ENCODE results near the gene UNC13A. TPM values are rescaled to one million over a fixed set of nuclear protein-coding genes. Genes with fewer than 3 reads are reported as not detected.

The UNC13A gene
- total and polyA plus RNA-seq, 2 of the 8 experiments (the other 6 are each of a cell fraction or from before 2014, with no cell fraction given) = 13.1 to 47.6 TPM

DNA sequence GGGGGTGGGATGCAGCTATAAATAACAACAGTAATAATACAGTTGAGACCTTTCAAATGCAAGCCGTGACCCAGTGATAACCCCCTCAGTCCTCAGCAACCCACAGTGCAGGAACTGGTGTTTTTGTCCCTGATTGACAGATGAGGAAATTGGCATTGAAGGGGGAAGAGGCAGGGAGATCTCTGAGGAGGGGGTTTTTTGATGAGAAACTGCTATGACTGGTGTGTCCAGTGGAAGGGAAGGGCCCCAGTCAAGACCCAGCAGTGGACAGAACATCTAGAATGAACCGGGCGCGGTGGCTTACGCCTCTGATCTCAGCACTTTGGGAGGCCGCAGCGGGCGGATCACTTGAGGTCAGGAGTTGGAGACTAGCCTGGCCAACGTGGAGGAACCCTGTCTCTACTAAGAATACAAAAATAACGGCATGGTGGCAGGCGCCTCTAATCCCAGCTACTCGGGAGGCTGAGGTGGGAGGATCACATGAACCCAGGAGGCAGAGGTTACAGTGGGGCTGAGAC lies 33.0 kb upstream of the UNC13A start:
- Histone ChIP-seq H2AK5ac (ENCODE audit: low read depth, low read length) (no peak overlapping the region), H3K4me3 (ENCODE audit: extremely low read depth in 1 of 4, insufficient read depth in 2 of 4, low read depth in 3 of 4, low read length in 4 of 4) (peak overlapping the region in 1 of 4 experiments; percentile 100; a peak in 1 of 8 replicates), H2BK15ac (ENCODE audit: low read length) (no peak overlapping the region), H2BK5ac (ENCODE audit: low read depth, low read length) (no peak overlapping the region), H2AFZ (ENCODE audit: low read length) (no peak overlapping the region), H2BK20ac (ENCODE audit: low read length) (no peak overlapping the region), H2BK120ac (replicated peaks; ENCODE audit: low read depth, low read length) (no peak overlapping the region), H3K36me3 (ENCODE audit: control insufficient read depth in 2 of 4, insufficient read depth in 4 of 4, low read length in 3 of 4) (peaks cover 8 to 24% (median 14%) of the 10 kb centered on the region in 4 experiments), H3K79me2 (ENCODE audit: control insufficient read depth in 1 of 2, insufficient read depth in 2 of 2, low read length in 2 of 2) (peaks cover 17 to 32% of the 10 kb centered on the region in 2 experiments), H3K9ac (replicated peaks in 1 of 4; ENCODE audit: extremely low read depth in 1 of 4, low read depth in 3 of 4, low read length in 3 of 4) (no peak overlapping the region), H3K23ac (ENCODE audit: insufficient read length) (no peak overlapping the region), H3K4ac (replicated peaks; ENCODE audit: insufficient read length, low read depth, low read length) (no peak overlapping the region), H3K56ac (replicated peaks; ENCODE audit: insufficient read length, low read depth, low read length) (no peak overlapping the region), H3K23me2 (ENCODE audit: low read depth, low read length) (peaks cover 9% of the 10 kb centered on the region; the same call in 1 of the 2 replicates), H4K8ac (ENCODE audit: extremely low read depth, insufficient read depth, low read length) (no peak overlapping the region), H3K79me1 (ENCODE audit: low read depth, low read length) (peaks cover 14% of the 10 kb centered on the region; the same call in 1 of the 2 replicates), H3K18ac (ENCODE audit: extremely low read depth, low read length) (no peak overlapping the region), H2BK12ac (ENCODE audit: low read depth, low read length) (no peak overlapping the region), H4K5ac (ENCODE audit: insufficient read length, low read depth, low read length) (no peak overlapping the region), H3K27ac (ENCODE audit: low read depth, low read length) (no peak overlapping the region), H3K14ac (ENCODE audit: insufficient read length) (no peak overlapping the region), H3K27me3 (replicated peaks in 1 of 4; ENCODE audit: control insufficient read depth in 3 of 4, extremely low read depth in 1 of 4, insufficient read depth in 3 of 4, low read length in 3 of 4) (no peaks in the 10 kb centered on the region), H3K4me2 (ENCODE audit: insufficient read depth in 1 of 2, low read depth in 2 of 2, low read length in 2 of 2) (peak overlapping the region; percentile 89 to 99; a peak in 2 of 4 replicates), H4K20me1 (replicated peaks in 1 of 2; ENCODE audit: control insufficient read depth in 1 of 2, insufficient read depth in 2 of 2, low read length in 2 of 2) (peaks cover 17 to 30% of the 10 kb centered on the region in 2 experiments), H4K91ac (replicated peaks; ENCODE audit: insufficient read length, low read length) (no peak overlapping the region), H3K4me1 (replicated peaks in 1 of 4; ENCODE audit: control insufficient read depth in 3 of 4, insufficient read depth in 4 of 4, low read length in 3 of 4) (peaks cover 4 to 13% (median 6%) of the 10 kb centered on the region in 4 experiments), H3K9me3 (ENCODE audit: insufficient read depth in 2 of 2, low read depth in 1 of 2, low read length in 1 of 2) (no peaks in the 10 kb centered on the region)
- FAIRE-seq = no peak
- ChIA-PET POLR2A (ENCODE audit: partially characterized antibody) (interaction anchor here (0.8 to 3.8 kb wide), 6 partner anchors 10 to 49 kb away, joined by 3 to 13 read pairs (median 7); no protein-coding TSS in a partner anchor), CTCF (ENCODE audit: partially characterized antibody) (interaction anchor here (0.8 to 3.6 kb wide), 8 partner anchors 10 to 138 kb away, joined by 3 to 21 read pairs (median 4); partner anchors contain the start of gene RPL18A)
- 91% methylated on average over 12 of the region's 12 CpGs; no CpG with 5 or more reads in 1 of the 2 experiments for WGBS, 2 experiments (ENCODE audit: extremely low coverage in 1 of 2, insufficient coverage in 1 of 2, insufficient read length in 1 of 2, insufficient replicate concordance in 2 of 2, low coverage in 1 of 2, low lambda C conversion rate in 2 of 2, missing lambda C conversion rate in 1 of 2)
- no peak for DNase-seq (ENCODE audit: low read depth in 1 of 2, low spot score in 2 of 2)
- TF ChIP-seq SUZ12 (IDR thresholded peaks at IDR 0.05; ENCODE audit: low read length) (no peak), POU5F1 (IDR thresholded peaks at IDR 0.05; ENCODE audit: low read depth, low read length) (no peak), SIRT6 (IDR thresholded peaks at IDR 0.05; ENCODE audit: low read length) (no peak), SP1 (IDR thresholded peaks at IDR 0.05; ENCODE audit: low read depth, low read length) (no peak), KDM4A (IDR thresholded peaks at IDR 0.05; ENCODE audit: low read depth, low read length, severe bottlenecking) (no peak), POLR2AphosphoS5 (IDR thresholded peaks at IDR 0.05; ENCODE audit: low read depth, low read length) (no peak), NRF1 (IDR thresholded peaks at IDR 0.05; ENCODE audit: low read depth, low read length) (no peak), BCL11A (IDR thresholded peaks at IDR 0.05; ENCODE audit: low read depth in 2 of 2, low read length in 2 of 2) (no peak), HDAC6 (IDR thresholded peaks at IDR 0.05; ENCODE audit: low read depth, low read length) (no peak), SRF (IDR thresholded peaks at IDR 0.05; ENCODE audit: low read depth, low read length) (no peak), EGR1 (IDR thresholded peaks at IDR 0.05; ENCODE audit: borderline replicate concordance, low read depth, low read length) (no peak), TCF12 (IDR thresholded peaks at IDR 0.05; ENCODE audit: low read depth, low read length) (no peak)
- TF ChIP-seq, protein P1, sequence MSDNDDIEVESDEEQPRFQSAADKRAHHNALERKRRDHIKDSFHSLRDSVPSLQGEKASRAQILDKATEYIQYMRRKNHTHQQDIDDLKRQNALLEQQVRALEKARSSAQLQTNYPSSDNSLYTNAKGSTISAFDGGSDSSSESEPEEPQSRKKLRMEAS (IDR thresholded peaks at IDR 0.05) = no peak
